Stimulated activated CD4-positive, alpha-beta T cell treated with anti-CD3 and anti-CD28 coated beads, Interleukin-4, amount 100 ng/mL, for 4 hours (primary cell): ENCODE measurements around the gene VOPP1.

ENCODE experiments used
- DNase-seq, 2 experiments: peaks; one replicate each; pipeline ENCODE4 v3.0.0-alpha.2; 2020

VOPP1 gene

GRCh38 chr7:55463686-55464262 lies 108.5 kb downstream of the VOPP1 start:
- DNase-seq = no peak

- no peak for DNase-seq
Observed at GRCh38 chr7:55458351-55458750, 114.0 kb downstream of the VOPP1 start.

- DNase-seq = no peak
Observed at GRCh38 chr7:55457801-55458200, 114.5 kb downstream of the VOPP1 start.

GRCh38 chr7:55452971-55453370 lies 119.3 kb downstream of the VOPP1 start:
- DNase-seq = no peak

GRCh38 chr7:55449992-55450535 lies 122.2 kb downstream of the VOPP1 start:
- no peak for DNase-seq

GRCh38 chr7:55449205-55449991 lies 122.9 kb downstream of the VOPP1 start:
- DNase-seq = no peak

GRCh38 chr7:55448526-55448925 lies 123.8 kb downstream of the VOPP1 start:
- DNase-seq = no peak

- DNase-seq = no peak
Observed at GRCh38 chr7:55444786-55445185, 127.5 kb downstream of the VOPP1 start.

GRCh38 chr7:55441774-55442522 lies 130.4 kb downstream of the VOPP1 start:
- no peak for DNase-seq

- DNase-seq = no peak
Observed at GRCh38 chr7:55441002-55441401, 131.3 kb downstream of the VOPP1 start.

- no peak for DNase-seq
Observed at GRCh38 chr7:55440040-55440690, 132.1 kb downstream of the VOPP1 start.

GRCh38 chr7:55439627-55440026 lies 132.7 kb downstream of the VOPP1 start:
- no peak for DNase-seq

- DNase-seq = no peak
Observed at GRCh38 chr7:55438757-55439525, 133.4 kb downstream of the VOPP1 start.

- DNase-seq = no peak
Observed at GRCh38 chr7:55438085-55438756, 134.1 kb downstream of the VOPP1 start.

GRCh38 chr7:55437375-55437774 lies 134.9 kb downstream of the VOPP1 start:
- DNase-seq = no peak

GRCh38 chr7:55436457-55436856 lies 135.8 kb downstream of the VOPP1 start:
- DNase-seq = no peak

GRCh38 chr7:55435466-55435865 lies 136.8 kb downstream of the VOPP1 start:
- DNase-seq = no peak

GRCh38 chr7:55432939-55433784 lies 139.1 kb downstream of the VOPP1 start:
- no peak for DNase-seq

- DNase-seq = no peak
Observed at GRCh38 chr7:55432506-55432905, 139.8 kb downstream of the VOPP1 start.

- DNase-seq = no peak
Observed at GRCh38 chr7:55431898-55432297, 140.4 kb downstream of the VOPP1 start.
